Stimulated activated naive B cell treated with anti-CD40 and anti-IgM and Interleukin-4, amounts not matched to agents 10 μg/mL and 1 μg/mL and 100 μg/mL, for 72 hours (primary cell): ENCODE data around the gene TFAM.
"Not testable (repeated sequence)": the region's sequence is repeated elsewhere in the genome, so short reads cannot be mapped to it uniquely, and the experiment has no call there.

Experiments used
- ATAC-seq, 2 donors: fragments of 150-1000 bp; cut with Tn5 transposase; replicated peaks; 2 replicates each; pipeline ENCODE4 v1.10.0; 2021; ENCODE audit warnings: moderate library complexity in 1 of 2
- DNase-seq: peaks from one replicate; pipeline ENCODE4 v3.0.0; 2021
- H3K27ac Mint-ChIP-seq: one replicate; pipeline ENCODE4 v1.8.0; 2022; ENCODE audit warnings: mild to moderate bottlenecking, mixed read lengths
- H3K27me3 Mint-ChIP-seq, 2 donors: one replicate each; pipeline ENCODE4 v1.8.0; 2022; ENCODE audit warnings: mixed read lengths in 2 of 2
- H3K36me3 Mint-ChIP-seq, 2 donors: one replicate each; pipeline ENCODE4 v1.8.0; 2022; ENCODE audit warnings: mixed read lengths in 2 of 2, mild to moderate bottlenecking in 1 of 2
- H3K4me1 Mint-ChIP-seq, 2 donors: one replicate each; pipeline ENCODE4 v1.8.0; 2022; ENCODE audit warnings: mixed read lengths in 2 of 2, mild to moderate bottlenecking in 1 of 2
- H3K4me3 Mint-ChIP-seq, 2 donors: one replicate each; pipeline ENCODE4 v1.8.0; 2022; ENCODE audit warnings: mild to moderate bottlenecking in 2 of 2, mixed read lengths in 2 of 2, moderate library complexity in 1 of 2
- H3K9me3 Mint-ChIP-seq, 2 donors: one replicate each; pipeline ENCODE4 v1.8.0; 2022; ENCODE audit warnings: mixed read lengths in 2 of 2, mild to moderate bottlenecking in 1 of 2

The TFAM gene

DNA sequence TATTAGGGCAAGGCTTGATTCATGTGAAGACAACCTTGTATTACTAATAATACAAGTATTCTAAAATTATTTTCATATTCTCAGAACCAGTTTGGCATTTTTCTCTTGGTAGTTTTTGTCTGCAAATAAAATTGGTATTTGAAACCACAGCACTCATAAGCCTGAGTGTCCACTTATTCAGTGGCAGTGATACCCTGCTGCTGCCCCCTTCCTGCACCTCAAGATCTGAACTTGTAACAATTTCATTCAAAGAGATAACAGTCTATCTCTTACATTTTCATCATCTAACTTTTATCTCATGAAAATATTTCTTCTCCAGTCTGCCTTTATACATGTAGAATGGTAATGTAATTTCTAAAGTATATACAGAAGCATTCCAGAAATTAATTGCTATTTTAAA, 9.3 kb downstream of the TFAM start:
- H3K27ac Mint-ChIP-seq = no peak overlapping the region
- DNase-seq = no peak
- H3K27me3 Mint-ChIP-seq = no peaks in the 10 kb centered on the region
- peaks cover 33 to 58% of the 10 kb centered on the region in 2 donors for H3K36me3 Mint-ChIP-seq
- H3K4me1 Mint-ChIP-seq = peaks cover 8 to 12% of the 10 kb centered on the region in 2 donors
- ATAC-seq = no peak
- no peak overlapping the region for H3K4me3 Mint-ChIP-seq
- no peaks in the 10 kb centered on the region for H3K9me3 Mint-ChIP-seq

- H3K27ac Mint-ChIP-seq = no peak overlapping the region
- peaks cover 35 to 60% of the 10 kb centered on the region in 2 donors for H3K36me3 Mint-ChIP-seq
- no peaks in the 10 kb centered on the region for H3K9me3 Mint-ChIP-seq
- H3K4me1 Mint-ChIP-seq = peaks cover 4% of the 10 kb centered on the region in 2 donors
- ATAC-seq = no peak
- H3K4me3 Mint-ChIP-seq = no peak overlapping the region
- DNase-seq = no peak
- no peaks in the 10 kb centered on the region for H3K27me3 Mint-ChIP-seq
These were observed 10.8 kb downstream of the TFAM start for GRCh38 chr10:58396057-58396456.

DNA sequence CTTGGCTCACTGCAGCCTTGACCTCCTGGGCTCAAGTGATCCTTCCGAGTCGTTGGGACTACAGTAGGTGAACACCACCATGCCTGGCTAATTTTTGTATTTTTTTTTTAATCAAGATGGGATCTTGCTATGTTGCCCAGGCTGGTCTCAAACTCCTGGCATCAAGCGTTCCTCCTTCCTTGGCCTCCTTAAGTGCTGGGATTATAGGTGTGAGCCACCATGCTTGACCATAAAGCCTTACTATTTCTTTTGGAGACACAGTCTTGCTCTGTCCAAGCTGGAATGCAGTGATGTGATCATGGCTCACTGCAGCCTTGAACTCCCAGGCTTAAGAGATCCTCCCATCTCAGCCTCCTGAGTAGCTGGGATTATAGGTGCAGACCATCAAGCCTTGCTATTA, 12.6 kb downstream of the TFAM start:
- H3K4me1 Mint-ChIP-seq = no peaks in the 10 kb centered on the region
- H3K9me3 Mint-ChIP-seq = no peaks in the 10 kb centered on the region
- no peak for DNase-seq
- peaks cover 33 to 58% of the 10 kb centered on the region in 2 donors for H3K36me3 Mint-ChIP-seq
- no peak overlapping the region for H3K4me3 Mint-ChIP-seq
- no peaks in the 10 kb centered on the region for H3K27me3 Mint-ChIP-seq
- ATAC-seq = no peak
- no peak overlapping the region for H3K27ac Mint-ChIP-seq

DNA sequence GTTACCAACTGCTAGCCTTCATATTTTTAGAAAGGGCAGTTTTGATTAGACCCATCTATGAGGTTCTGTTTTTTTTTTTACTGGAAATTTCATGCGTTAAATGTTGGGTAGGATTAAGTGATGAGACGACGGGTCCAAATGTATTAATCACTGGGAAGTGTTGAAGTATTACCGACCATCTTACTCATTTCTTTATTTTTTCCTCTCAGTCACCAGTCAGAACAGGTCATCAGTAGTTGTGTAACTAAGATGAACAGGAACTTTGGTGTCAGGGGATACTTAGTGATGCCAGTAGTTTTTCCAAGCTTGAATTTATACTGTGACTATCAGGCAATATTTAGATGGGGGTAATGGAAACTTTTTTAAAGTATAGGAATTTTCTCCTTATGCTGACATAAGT, 14.2 kb downstream of the TFAM start:
- no peak for DNase-seq
- H3K27ac Mint-ChIP-seq = no peak overlapping the region
- no peak overlapping the region for H3K4me3 Mint-ChIP-seq
- peaks cover 33 to 57% of the 10 kb centered on the region in 2 donors for H3K36me3 Mint-ChIP-seq
- H3K27me3 Mint-ChIP-seq = no peaks in the 10 kb centered on the region
- H3K9me3 Mint-ChIP-seq = no peaks in the 10 kb centered on the region
- no peak for ATAC-seq
- H3K4me1 Mint-ChIP-seq = no peaks in the 10 kb centered on the region

GRCh38 chr10:58400609-58401008, 15.4 kb downstream of the TFAM start:
- DNase-seq (no peak), ATAC-seq (no peak)
- H3K4me1 Mint-ChIP-seq = no peaks in the 10 kb centered on the region
- H3K27ac Mint-ChIP-seq = peak overlapping the region; percentile 25
- H3K36me3 Mint-ChIP-seq = peaks cover 30 to 59% of the 10 kb centered on the region in 2 donors
- no peaks in the 10 kb centered on the region for H3K27me3 Mint-ChIP-seq
- H3K4me3 Mint-ChIP-seq = no peak overlapping the region
- H3K9me3 Mint-ChIP-seq = no peaks in the 10 kb centered on the region

GRCh38 chr10:58404001-58404400, 18.8 kb downstream of the TFAM start:
- Mint-ChIP-seq H3K4me3 (no peak overlapping the region), H3K4me1 (no peaks in the 10 kb centered on the region), H3K27me3 (no peaks in the 10 kb centered on the region), H3K36me3 (peaks cover 15 to 35% of the 10 kb centered on the region in 2 donors), H3K9me3 (no peaks in the 10 kb centered on the region), H3K27ac (no peak overlapping the region)
- DNase-seq (no peak), ATAC-seq (no peak)

- Mint-ChIP-seq H3K27me3 (peaks cover 10 to 11% of the 10 kb centered on the region in 2 donors), H3K27ac (no peak overlapping the region), H3K4me3 (no peak overlapping the region), H3K4me1 (no peaks in the 10 kb centered on the region), H3K36me3 (peaks cover 0 to 4% of the 10 kb centered on the region in 2 donors), H3K9me3 (peaks cover 2 to 3% of the 10 kb centered on the region in 2 donors)
- DNase-seq = no peak
- no peak for ATAC-seq
These were observed 24.9 kb downstream of the TFAM start for GRCh38 chr10:58409956-58410610.

- Mint-ChIP-seq H3K9me3 (peaks cover 2 to 3% of the 10 kb centered on the region in 2 donors), H3K36me3 (peaks cover 0 to 4% of the 10 kb centered on the region in 2 donors), H3K27me3 (peaks cover 17 to 20% of the 10 kb centered on the region in 2 donors), H3K4me3 (no peak overlapping the region), H3K27ac (no peak overlapping the region), H3K4me1 (no peaks in the 10 kb centered on the region)
- DNase-seq = no peak
- no peak for ATAC-seq
These were observed 27.3 kb downstream of the TFAM start for GRCh38 chr10:58412502-58412961.

- DNase-seq (no peak), ATAC-seq (no peak)
- Mint-ChIP-seq H3K36me3 (peaks cover 0 to 4% of the 10 kb centered on the region in 2 donors), H3K27ac (no peak overlapping the region), H3K9me3 (peaks cover 8% of the 10 kb centered on the region in 2 donors), H3K4me3 (no peak overlapping the region), H3K27me3 (peaks cover 17 to 20% of the 10 kb centered on the region in 2 donors), H3K4me1 (no peaks in the 10 kb centered on the region)
These were observed 29.2 kb downstream of the TFAM start for GRCh38 chr10:58414270-58415041.

- DNase-seq (no peak), ATAC-seq (no peak)
- Mint-ChIP-seq H3K9me3 (peaks cover 8% of the 10 kb centered on the region in 2 donors), H3K4me3 (no peak overlapping the region), H3K36me3 (peaks cover 0 to 4% of the 10 kb centered on the region in 2 donors), H3K27me3 (peaks cover 17 to 20% of the 10 kb centered on the region in 2 donors), H3K27ac (no peak overlapping the region), H3K4me1 (no peaks in the 10 kb centered on the region)
These were observed 30.5 kb downstream of the TFAM start for GRCh38 chr10:58415757-58416156.

DNA sequence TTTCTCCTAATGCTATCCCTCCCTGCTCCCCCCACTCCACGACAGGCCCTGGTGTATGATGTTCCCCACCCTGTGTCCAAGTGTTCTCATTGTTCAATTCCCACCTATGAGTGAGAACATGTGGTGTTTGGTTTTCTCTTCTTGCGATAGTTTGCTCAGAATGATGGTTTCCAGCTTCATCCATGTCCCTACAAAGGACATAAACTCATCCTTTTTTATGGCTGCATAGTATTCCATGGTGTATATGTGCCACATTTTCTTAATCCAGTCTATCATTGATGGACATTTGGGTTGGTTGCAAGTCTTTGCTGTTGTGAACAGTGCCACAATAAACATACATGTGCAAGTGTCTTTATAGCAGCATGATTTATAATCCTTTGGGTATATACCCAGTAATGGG, 32.7 kb downstream of the TFAM start:
- DNase-seq, H3K9me3 Mint-ChIP-seq, H3K4me1 Mint-ChIP-seq, ATAC-seq, H3K36me3 Mint-ChIP-seq, H3K27ac Mint-ChIP-seq, H3K4me3 Mint-ChIP-seq: not testable (repeated sequence)
- H3K27me3 Mint-ChIP-seq = peaks cover 15 to 22% of the 10 kb centered on the region in 2 donors

DNA sequence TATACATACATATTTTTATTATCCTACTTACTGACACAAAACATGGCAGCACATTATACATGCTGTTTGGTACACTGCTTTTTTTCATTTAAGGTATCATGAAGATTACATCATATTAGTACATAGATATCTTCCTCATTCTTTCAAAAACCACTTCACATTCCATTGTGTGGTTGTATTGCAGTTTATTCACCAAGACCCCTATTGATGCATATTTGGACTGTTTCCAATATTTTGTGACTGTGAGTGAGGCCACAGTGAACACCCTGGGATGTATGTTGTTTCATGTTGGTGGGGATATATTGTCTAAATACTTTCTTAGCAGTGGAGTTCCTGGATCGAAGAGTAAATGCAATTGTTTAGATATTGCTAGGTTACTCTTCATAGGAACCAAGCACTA, 39.0 kb downstream of the TFAM start:
- no peak overlapping the region for H3K4me3 Mint-ChIP-seq
- H3K36me3 Mint-ChIP-seq = no peaks in the 10 kb centered on the region
- H3K27ac Mint-ChIP-seq = no peak overlapping the region
- no peaks in the 10 kb centered on the region for H3K4me1 Mint-ChIP-seq
- H3K27me3 Mint-ChIP-seq = peaks cover 0 to 9% of the 10 kb centered on the region in 2 donors
- DNase-seq (no peak), ATAC-seq (no peak)
- H3K9me3 Mint-ChIP-seq = peaks cover 11 to 17% of the 10 kb centered on the region in 2 donors

- not testable (repeated sequence) for H3K4me1 Mint-ChIP-seq, DNase-seq, ATAC-seq, H3K4me3 Mint-ChIP-seq, H3K27ac Mint-ChIP-seq, H3K36me3 Mint-ChIP-seq
- H3K9me3 Mint-ChIP-seq = peaks cover 4 to 11% of the 10 kb centered on the region in 2 donors
- peaks cover 9 to 11% of the 10 kb centered on the region in 2 donors for H3K27me3 Mint-ChIP-seq
These were observed 43.2 kb downstream of the TFAM start for GRCh38 chr10:58428436-58428835.

- no peak overlapping the region for H3K4me3 Mint-ChIP-seq
- H3K4me1 Mint-ChIP-seq = no peaks in the 10 kb centered on the region
- ATAC-seq (no peak), DNase-seq (no peak)
- no peak overlapping the region for H3K27ac Mint-ChIP-seq
- no peaks in the 10 kb centered on the region for H3K36me3 Mint-ChIP-seq
- peaks cover 16 to 21% of the 10 kb centered on the region in 2 donors for H3K27me3 Mint-ChIP-seq
- H3K9me3 Mint-ChIP-seq = peaks cover 0 to 4% of the 10 kb centered on the region in 2 donors
These were observed 46.7 kb downstream of the TFAM start for GRCh38 chr10:58431903-58432302.

DNA sequence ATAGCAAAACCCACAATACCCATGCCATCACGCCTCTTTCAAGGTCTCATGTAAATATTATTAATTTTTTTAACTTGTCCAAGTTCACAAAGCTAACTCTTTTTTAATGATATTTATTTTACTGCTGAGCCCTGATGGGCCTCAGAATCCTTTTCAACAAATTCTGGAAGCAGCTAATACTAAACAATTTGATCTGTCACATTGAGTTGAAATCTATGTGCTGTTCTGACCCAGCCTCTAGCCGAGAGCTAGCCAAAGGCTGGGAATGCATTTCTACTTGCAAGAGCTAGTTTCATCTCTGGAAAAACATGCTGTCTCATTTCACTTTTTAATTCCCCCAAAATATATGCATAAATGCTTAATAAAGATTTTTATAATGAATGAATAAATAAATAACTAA, 47.9 kb downstream of the TFAM start:
- DNase-seq = no peak
- peaks cover 16 to 21% of the 10 kb centered on the region in 2 donors for H3K27me3 Mint-ChIP-seq
- H3K4me3 Mint-ChIP-seq = no peak overlapping the region
- H3K36me3 Mint-ChIP-seq = no peaks in the 10 kb centered on the region
- no peak for ATAC-seq
- H3K9me3 Mint-ChIP-seq = no peaks in the 10 kb centered on the region
- H3K4me1 Mint-ChIP-seq = no peaks in the 10 kb centered on the region
- H3K27ac Mint-ChIP-seq = no peak overlapping the region
